GM06990 (cell line): ENCODE measurements around the gene TRIM58.

Source experiments
- DNase-seq: peaks from one replicate; pipeline ENCODE4 v3.0.0-alpha.2; 2011; ENCODE audit not compliant: insufficient read length; ENCODE audit errors: extremely low read depth
- H3K27me3 ChIP-seq: replicated peaks from 2 replicates; pipeline ENCODE4 v1.6.0; 2011; ENCODE audit warnings: low read length; ENCODE audit not compliant: control insufficient read depth, insufficient read depth
- H3K36me3 ChIP-seq: 2 replicates; pipeline ENCODE4 v1.5.1; 2011; ENCODE audit warnings: low read length; ENCODE audit not compliant: control insufficient read depth, insufficient read depth
- H3K4me3 ChIP-seq: replicated peaks from 2 replicates; pipeline ENCODE4 v1.5.1; 2011; ENCODE audit warnings: low read depth, mild to moderate bottlenecking, control low read depth, low read length
- CTCF ChIP-seq: IDR thresholded peaks from 2 replicates; pipeline ENCODE4 v1.5.1; 2011; ENCODE audit warnings: low read length, control low read depth, mild to moderate bottlenecking, inconsistent platforms; ENCODE audit not compliant: insufficient read depth, poor library complexity, severe bottlenecking

TRIM58 gene

GRCh38 chr1:247923941-247924340, 67.0 kb downstream of the TRIM58 start:
- no peak for TF ChIP-seq CTCF
- Histone ChIP-seq H3K27me3 (no peaks in the 10 kb centered on the region), H3K36me3 (no peaks in the 10 kb centered on the region), H3K4me3 (no peak overlapping the region)
- DNase-seq, result no peak

DNA sequence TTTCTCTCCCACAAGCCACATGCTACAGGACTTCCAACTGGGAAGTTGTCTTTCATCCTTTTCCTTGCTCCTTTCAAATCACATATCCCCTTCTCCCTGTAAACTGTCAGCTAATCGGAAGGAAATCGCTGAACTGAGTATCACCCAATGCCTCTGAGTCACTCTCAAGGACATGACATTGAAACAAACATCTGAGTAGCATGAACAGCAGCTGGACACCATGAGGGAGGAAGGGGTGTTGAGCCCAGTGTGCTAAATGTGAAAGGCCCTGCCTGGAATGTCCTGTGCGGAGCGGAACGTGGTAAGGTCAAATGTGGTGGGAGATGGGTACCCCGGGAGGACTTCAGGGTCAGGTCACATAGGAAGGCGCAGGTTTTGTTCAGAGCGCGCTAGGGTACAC, 67.9 kb downstream of the TRIM58 start, which contains the start of gene OR2AJ1:
Gene OR2AJ1, plus strand, starts transcription at position 22 of the 400 bp plus-strand sequence. CDS start 8,880 bp downstream, outside the sequence.
- TF ChIP-seq CTCF, result no peak

More for the DNA sequence above, 67.9 kb downstream of the TRIM58 start, which contains the start of gene OR2AJ1:
- no peak for DNase-seq
- H3K4me3 ChIP-seq, result no peak within 1 kb of the TSS
- H3K27me3 ChIP-seq, result no peaks in the 10 kb centered on the region
- no peaks in the 10 kb centered on the region for H3K36me3 ChIP-seq
